HL-60 (cell line): Measurements from ENCODE around the gene EPS8L3.

Experiments used
- CTCF ChIP-seq: IDR thresholded peaks from one replicate; pipeline ENCODE4 v1.5.1; 2011; ENCODE audit warnings: low read length, control low read depth, inconsistent platforms; ENCODE audit not compliant: insufficient read depth
- GABPA ChIP-seq: IDR thresholded peaks from 2 replicates; pipeline ENCODE4 v1.6.1; 2012; ENCODE audit warnings: low read depth
- POLR2AphosphoS5 ChIP-seq: IDR thresholded peaks from 2 replicates; pipeline ENCODE4 v1.6.1; 2012; ENCODE audit warnings: low read depth
- REST ChIP-seq: IDR thresholded peaks from 2 replicates; pipeline ENCODE4 v1.6.1; 2012; ENCODE audit warnings: low read depth; ENCODE audit not compliant: insufficient replicate concordance

- TF ChIP-seq CTCF (no peak), POLR2AphosphoS5 (no peak), GABPA (no peak), REST (no peak)
These were observed 27.8 kb upstream of the EPS8L3 start for GRCh38 chr1:109791495-109792043.
